K562 (cell line): ENCODE measurements around the gene GPR32. TPM values are rescaled to one million over a fixed set of nuclear protein-coding genes. Genes with fewer than 3 reads are reported as not detected.

ENCODE experiments used
- CXXC5 ChIP-seq: fragments of 250-450 bp; sonication (Bioruptor Pico); IDR thresholded peaks from 2 replicates; pipeline ENCODE4 v1.8.0; 2022; ENCODE audit warnings: inconsistent platforms, mild to moderate bottlenecking, moderate library complexity
- ETV1 ChIP-seq: fragments of 450-650 bp; conservative IDR thresholded peaks from 2 replicates; pipeline ENCODE4 v1.6.1; 2016; ENCODE audit warnings: missing genetic modification characterization, control low read depth, low read depth, missing compliant biosample characterization
- GTF2B ChIP-seq: IDR thresholded peaks from 2 replicates; pipeline ENCODE4 v1.6.1; 2011; ENCODE audit not compliant: insufficient read length; ENCODE audit errors: extremely low read depth
- L3MBTL2 ChIP-seq: fragments of 450-650 bp; IDR thresholded peaks from 2 replicates; pipeline ENCODE4 v1.6.1; 2016; ENCODE audit warnings: mild to moderate bottlenecking, moderate library complexity
- MEIS2 ChIP-seq: fragments of 450-650 bp; IDR thresholded peaks from 2 replicates; pipeline ENCODE4 v1.6.1; 2014; ENCODE audit warnings: mild to moderate bottlenecking; ENCODE audit not compliant: partially characterized antibody
- MGA ChIP-seq: fragments of 450-650 bp; IDR thresholded peaks from 2 replicates; pipeline ENCODE4 v1.6.1; 2016; ENCODE audit warnings: mild to moderate bottlenecking, moderate library complexity
- POLR2H ChIP-seq: IDR thresholded peaks from 2 replicates; pipeline ENCODE4 v1.6.1; 2016; ENCODE audit warnings: missing genetic modification characterization, low read depth, mild to moderate bottlenecking, control low read depth, missing compliant biosample characterization, moderate library complexity
- PREB ChIP-seq: sonication (generic); formaldehyde crosslinking; IDR thresholded peaks from 2 replicates; pipeline ENCODE4 v1.8.1; 2023; ENCODE audit warnings: mild to moderate bottlenecking, missing genetic modification reagents
- STAT5A ChIP-seq: IDR thresholded peaks from 2 replicates; pipeline ENCODE4 v1.6.1; 2012; ENCODE audit warnings: low read length, inconsistent platforms, borderline replicate concordance
- ZNF592 ChIP-seq: fragments of 450-650 bp; IDR thresholded peaks from 2 replicates; pipeline ENCODE4 v1.6.1; 2017; ENCODE audit warnings: antibody characterized with exemption, mild to moderate bottlenecking
- polyA plus RNA-seq, 8 experiments: library from polyadenylated mRNA; depleted of rRNA in 4 of 8; stranded (reverse) in 5 of 8; unstranded in 3 of 8; fragments of >200 nt; fragmentation: Nextera tagmentation in 2 of 8; fragmentation: Illumina TruSeq in 1 of 8; extraction: Ambion mirVana in 2 of 8; extraction: Trizol in 1 of 8; gene quantifications; 2 replicates each; pipeline versions ENCODE4 v1.2.1 to v1.2.3, GENCODE V29; 2011 to 2014; ENCODE audit warnings: inconsistent platforms in 1 of 8, missing spikeins in 1 of 8
- total RNA-seq, 7 experiments: library from RNA; depleted of rRNA in 6 of 7; stranded (reverse); fragments of >200 nt in 6 of 7; fragmentation: Illumina TruSeq in 2 of 7; extraction: Trizol in 2 of 7; gene quantifications; 2 replicates each; pipeline versions ENCODE4 v1.2.1 to v1.2.3, GENCODE V29; 2011 to 2021; ENCODE audit warnings: low replicate concordance in 1 of 7

Gene GPR32
- total and polyA plus RNA-seq, 9 of the 15 experiments (the other 6 are each of a cell fraction or from before 2014, with no cell fraction given): not detected

- TF ChIP-seq POLR2H: 0 out of 2 replicates have a peak, but pooled peaks have one; percentile 29
- TF ChIP-seq GTF2B: no peak
- peak; percentile 54 for TF ChIP-seq MGA
- peak; percentile 67 for TF ChIP-seq ZNF592
- 0 out of 2 replicates have a peak, but pooled peaks have one; percentile 21 for TF ChIP-seq CXXC5 (CRISPR knock-in tag)
- peak; percentile 23; the same call in 1 of the 2 replicates for TF ChIP-seq PREB (CRISPR knock-in tag)
- TF ChIP-seq L3MBTL2: peak; percentile 75
- 0 out of 2 replicates have a peak, but pooled peaks have one; percentile 14 for TF ChIP-seq STAT5A
- TF ChIP-seq MEIS2: peak; percentile 35
- peak; percentile 59; the same call in 1 of the 2 replicates for TF ChIP-seq ETV1
These were observed 34.4 kb upstream of the GPR32 start (continued) for GRCh38 chr19:50735869-50736268.
